Measurements from ENCODE around the gene C10orf71. TPM values are rescaled to one million over a fixed set of nuclear protein-coding genes. Genes with fewer than 3 reads are reported as not detected.

Gene C10orf71
- total and polyA plus RNA-seq, 3 donors from 2014 or later, result 0.08 to 0.79 (median 0.12) TPM

DNA sequence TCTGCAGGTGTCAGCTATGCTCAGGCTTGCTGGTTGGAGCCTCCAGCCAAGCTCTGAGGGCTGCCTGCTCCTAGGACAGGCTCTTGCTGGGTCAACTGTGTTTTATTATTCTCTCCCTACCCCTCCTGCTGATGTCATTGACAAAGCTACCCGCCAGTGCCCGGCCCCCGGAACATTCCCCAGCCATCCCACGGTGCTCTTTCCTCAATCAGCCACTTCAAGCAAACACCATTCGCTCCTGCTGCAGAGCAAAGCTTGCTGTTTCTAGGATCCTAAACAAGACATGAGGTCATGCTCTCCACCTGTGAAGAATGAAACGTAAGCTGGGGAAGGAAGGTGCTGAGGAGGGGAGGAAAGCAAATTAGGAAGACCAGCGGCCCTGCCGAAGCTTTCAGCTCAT lies 2.1 kb upstream of the C10orf71 start:
- Histone ChIP-seq H3K36me3 (ENCODE audit: low read depth, missing control alignments) (no peaks in the 10 kb centered on the region), H3K4me3 (no peak overlapping the region), H3K9me3 (no peaks in the 10 kb centered on the region), H3K4me1 (peaks cover 4% of the 10 kb centered on the region), H3K27ac (no peak overlapping the region), H3K27me3 (no peaks in the 10 kb centered on the region)
- intact Hi-C loops (cut with DNase I; ENCODE audit: low total_unique reads), result no loop called here
- no peak for DNase-seq
- no peak for TF ChIP-seq POLR2A (IDR thresholded peaks at IDR 0.05)
- TF ChIP-seq, protein P1, sequence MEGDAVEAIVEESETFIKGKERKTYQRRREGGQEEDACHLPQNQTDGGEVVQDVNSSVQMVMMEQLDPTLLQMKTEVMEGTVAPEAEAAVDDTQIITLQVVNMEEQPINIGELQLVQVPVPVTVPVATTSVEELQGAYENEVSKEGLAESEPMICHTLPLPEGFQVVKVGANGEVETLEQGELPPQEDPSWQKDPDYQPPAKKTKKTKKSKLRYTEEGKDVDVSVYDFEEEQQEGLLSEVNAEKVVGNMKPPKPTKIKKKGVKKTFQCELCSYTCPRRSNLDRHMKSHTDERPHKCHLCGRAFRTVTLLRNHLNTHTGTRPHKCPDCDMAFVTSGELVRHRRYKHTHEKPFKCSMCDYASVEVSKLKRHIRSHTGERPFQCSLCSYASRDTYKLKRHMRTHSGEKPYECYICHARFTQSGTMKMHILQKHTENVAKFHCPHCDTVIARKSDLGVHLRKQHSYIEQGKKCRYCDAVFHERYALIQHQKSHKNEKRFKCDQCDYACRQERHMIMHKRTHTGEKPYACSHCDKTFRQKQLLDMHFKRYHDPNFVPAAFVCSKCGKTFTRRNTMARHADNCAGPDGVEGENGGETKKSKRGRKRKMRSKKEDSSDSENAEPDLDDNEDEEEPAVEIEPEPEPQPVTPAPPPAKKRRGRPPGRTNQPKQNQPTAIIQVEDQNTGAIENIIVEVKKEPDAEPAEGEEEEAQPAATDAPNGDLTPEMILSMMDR (IDR thresholded peaks at IDR 0.05), result no peak
- WGBS, 2 donors, result 83 to 85% methylated on average over 8 of the region's 8 CpGs

DNA sequence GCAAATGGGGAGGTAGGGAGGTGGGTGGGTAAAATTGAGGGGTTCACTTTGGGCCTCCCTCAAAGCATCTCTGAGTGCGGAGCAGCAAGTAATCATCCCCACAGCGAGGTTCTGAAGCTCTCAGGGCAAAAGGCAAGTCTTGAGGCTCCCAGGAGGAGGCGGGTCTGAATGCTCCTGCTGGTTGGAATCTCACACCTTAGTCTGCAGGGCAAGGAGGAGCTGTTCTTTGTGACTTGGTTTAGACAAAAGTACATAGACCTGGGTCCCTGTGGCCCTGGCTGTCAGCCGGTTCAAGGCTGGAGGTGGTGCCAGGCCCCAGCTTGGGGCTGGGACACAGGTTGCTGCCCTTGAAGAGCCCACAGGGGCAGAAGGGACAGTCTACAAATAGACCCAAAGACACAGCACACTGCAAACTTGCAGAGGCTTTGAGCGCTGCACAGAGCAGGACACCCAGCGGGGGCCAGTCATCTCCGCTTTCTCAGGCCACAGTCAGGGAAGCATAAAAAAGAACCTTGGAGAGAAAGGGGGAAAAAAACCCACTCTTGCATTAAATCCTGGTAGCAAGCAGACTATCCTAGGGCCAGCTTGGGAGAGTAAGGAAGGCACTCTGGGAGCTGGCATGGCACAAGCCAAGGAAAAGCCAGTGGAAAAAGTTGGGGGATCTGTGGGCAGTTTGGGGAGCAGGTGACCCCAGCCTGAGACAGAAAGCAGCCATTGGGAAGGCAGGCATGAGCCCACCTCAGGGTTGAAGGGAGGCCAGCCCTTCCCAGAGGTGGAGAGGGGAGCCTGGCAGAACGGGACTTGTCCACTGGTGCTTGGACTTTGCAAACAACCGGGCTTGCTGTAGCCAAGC lies 926 bp upstream of the C10orf71 start:
- DNase-seq, result no peak
- intact Hi-C loops (cut with DNase I; ENCODE audit: low total_unique reads), result no loop called here
- H3K4me1 ChIP-seq, result peaks cover 4% of the 10 kb centered on the region
- H3K27me3 ChIP-seq, result no peaks in the 10 kb centered on the region
- WGBS, 2 donors, result 66 to 79% methylated on average over 6 to 9 of the region's 9 CpGs
- H3K9me3 ChIP-seq, result no peaks in the 10 kb centered on the region
- H3K36me3 ChIP-seq (ENCODE audit: low read depth, missing control alignments), result no peaks in the 10 kb centered on the region
- no peak for TF ChIP-seq POLR2A (IDR thresholded peaks at IDR 0.05)
- TF ChIP-seq, protein P1 (IDR thresholded peaks at IDR 0.05), result no peak
- H3K27ac ChIP-seq, result no peak overlapping the region
- no peak overlapping the region for H3K4me3 ChIP-seq

DNA sequence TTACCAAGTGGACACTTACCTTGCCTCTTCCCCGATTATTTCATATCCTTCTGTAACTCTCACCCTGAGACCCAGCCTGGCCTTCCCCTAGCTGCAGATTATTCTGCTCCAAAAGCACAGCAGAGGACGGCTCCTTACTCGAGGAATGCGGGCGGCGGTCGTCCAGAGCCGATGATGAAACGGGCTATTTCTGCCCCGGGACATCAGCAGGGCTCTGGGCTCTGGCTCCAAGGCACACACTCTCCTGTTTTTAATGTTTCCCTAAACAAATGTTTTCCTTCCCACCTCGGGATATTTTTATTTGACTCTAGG lies 343 bp upstream of the C10orf71 start:
- Histone ChIP-seq H3K9me3 (no peaks in the 10 kb centered on the region), H3K27me3 (no peaks in the 10 kb centered on the region), H3K36me3 (ENCODE audit: low read depth, missing control alignments) (no peaks in the 10 kb centered on the region), H3K4me1 (peaks cover 4% of the 10 kb centered on the region), H3K27ac (peak overlapping the region; percentile 19 to 61), H3K4me3 (no peak overlapping the region)
- intact Hi-C loops (cut with DNase I; ENCODE audit: low total_unique reads), result no loop called here
- WGBS, 2 donors, result 7 to 21% methylated on average over 11 of the region's 11 CpGs
- TF ChIP-seq, protein P1 (IDR thresholded peaks at IDR 0.05), result no peak
- TF ChIP-seq POLR2A (IDR thresholded peaks at IDR 0.05), result no peak
- peak; percentile 48 for DNase-seq

DNA sequence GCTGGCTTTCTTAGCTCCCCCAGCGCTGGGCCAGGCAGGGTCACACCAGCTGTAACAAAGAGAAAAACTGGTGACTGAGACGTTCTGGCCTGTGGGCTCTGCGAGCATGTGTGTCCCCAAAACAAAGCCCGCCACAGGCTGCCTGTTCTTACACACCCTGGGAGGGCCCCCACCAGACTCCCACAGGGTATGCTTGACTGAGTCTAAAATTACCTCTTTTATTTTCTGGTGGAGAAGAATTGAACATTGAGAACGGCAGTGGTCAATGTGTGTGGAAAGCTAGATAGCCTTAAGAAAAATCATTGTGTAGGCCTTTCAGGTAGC lies 808 bp downstream of the C10orf71 start:
- no peak for DNase-seq
- WGBS, 2 donors, result 78 to 83% methylated on average over 4 to 5 of the region's 5 CpGs

DNA sequence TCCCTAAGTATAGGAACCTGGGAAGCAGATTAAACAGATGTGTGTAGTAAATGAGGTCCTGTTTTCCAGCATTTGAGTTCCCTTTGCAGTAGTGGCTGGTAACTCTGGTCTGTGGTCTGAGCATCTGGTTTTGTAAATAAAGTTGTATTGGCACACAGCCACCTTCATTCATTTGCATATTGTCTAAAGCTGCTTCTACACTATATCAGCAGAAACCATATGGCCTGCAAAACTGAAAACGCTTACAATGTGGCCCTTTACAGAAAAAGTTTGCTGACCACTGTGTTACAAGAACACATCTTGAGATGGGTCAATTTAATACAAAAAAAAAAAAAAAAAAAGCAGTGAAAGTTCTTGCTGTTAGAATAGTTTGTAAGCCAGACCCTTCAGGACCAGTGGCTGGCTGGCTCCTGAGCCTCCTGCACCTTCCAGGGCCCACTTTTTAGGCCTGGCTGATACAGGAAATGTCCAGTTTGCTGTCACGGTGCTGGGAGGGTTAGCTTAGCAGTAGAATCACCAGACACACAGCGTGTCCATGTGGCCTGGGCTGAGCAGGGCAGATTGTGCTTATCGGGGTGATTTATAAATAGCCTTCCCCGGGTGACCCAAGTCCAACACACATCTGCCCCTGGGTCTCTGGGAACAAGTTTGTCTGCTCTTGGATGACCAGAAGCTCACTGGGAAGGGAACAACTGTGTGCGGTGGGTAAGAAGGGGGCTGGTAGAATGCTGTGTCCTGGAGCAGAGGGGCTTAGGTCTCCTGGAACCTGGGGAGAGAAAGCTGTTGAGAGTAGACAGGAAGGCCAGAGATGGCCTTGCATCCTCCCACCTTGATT lies 1.4 kb downstream of the C10orf71 start:
- intact Hi-C loops (cut with DNase I; ENCODE audit: low total_unique reads), result no loop called here
- 62 to 76% methylated on average over 6 of the region's 6 CpGs for WGBS, 2 donors
- Histone ChIP-seq H3K9me3 (no peaks in the 10 kb centered on the region), H3K27me3 (no peaks in the 10 kb centered on the region), H3K4me1 (peaks cover 9% of the 10 kb centered on the region), H3K27ac (no peak overlapping the region), H3K36me3 (ENCODE audit: low read depth, missing control alignments) (no peaks in the 10 kb centered on the region), H3K4me3 (no peak overlapping the region)
- TF ChIP-seq, protein P1 (IDR thresholded peaks at IDR 0.05), result no peak
- TF ChIP-seq POLR2A (IDR thresholded peaks at IDR 0.05), result no peak
- peak; percentile 26 for DNase-seq

More for the DNA sequence above, 808 bp downstream of the C10orf71 start:
- Histone ChIP-seq H3K27ac (no peak overlapping the region), H3K4me1 (peaks cover 9% of the 10 kb centered on the region), H3K9me3 (no peaks in the 10 kb centered on the region), H3K4me3 (no peak overlapping the region), H3K27me3 (no peaks in the 10 kb centered on the region), H3K36me3 (ENCODE audit: low read depth, missing control alignments) (no peaks in the 10 kb centered on the region)
- no peak for TF ChIP-seq POLR2A (IDR thresholded peaks at IDR 0.05)
- intact Hi-C loops (cut with DNase I; ENCODE audit: low total_unique reads), result no loop called here

Measured in testis (tissue), 3 donors.